LNCAP (cell line): ENCODE measurements around the gene DAZL.

ENCODE experiments used
- CTCF ChIP-seq: fragments of 450-650 bp; IDR thresholded peaks from 2 replicates; pipeline ENCODE4 v1.5.1; 2017; ENCODE audit warnings: mild to moderate bottlenecking

Gene DAZL

DNA sequence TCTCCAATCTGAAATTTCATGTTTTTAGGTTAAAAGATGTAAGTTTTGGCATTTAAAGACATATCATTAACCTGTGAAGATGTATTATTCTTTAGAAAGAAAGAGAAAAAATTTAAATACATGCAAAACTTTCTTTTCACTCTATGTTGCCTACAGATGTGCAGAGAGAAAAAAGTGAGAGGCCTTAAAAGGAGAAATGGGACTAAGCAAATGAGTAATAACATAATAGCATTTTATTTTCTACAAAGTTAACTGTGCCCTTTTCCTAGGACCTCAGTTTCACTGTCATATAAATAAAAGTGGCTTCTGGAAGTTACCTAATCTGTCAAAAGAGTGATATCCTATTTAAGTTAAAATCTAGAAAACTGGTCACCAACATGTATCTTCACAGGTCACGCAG is 16.1 kb downstream of the DAZL start:
- TF ChIP-seq CTCF: no peak

DNA sequence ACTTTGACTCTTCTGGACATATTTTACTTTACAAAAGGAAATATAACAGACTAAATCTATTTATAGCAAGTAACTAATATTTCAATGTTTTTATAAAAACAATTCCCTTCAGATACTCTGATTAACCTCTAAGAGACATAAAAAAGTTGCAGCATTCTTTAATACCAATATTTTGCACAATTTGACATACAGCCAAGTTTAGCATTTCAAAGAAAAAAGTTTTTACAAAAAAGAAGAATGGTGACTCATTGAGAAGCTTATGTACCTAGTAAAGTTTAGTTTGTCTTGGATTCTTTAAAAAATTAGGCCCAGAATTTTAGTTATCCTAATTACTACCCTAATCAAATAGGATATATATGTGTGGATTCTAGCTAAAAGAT is 17.6 kb downstream of the DAZL start:
- TF ChIP-seq CTCF: no peak

- no peak for TF ChIP-seq CTCF
Measured at GRCh38 chr3:16587047-16587680, 18.1 kb downstream of the DAZL start.

- no peak for TF ChIP-seq CTCF
Measured at GRCh38 chr3:16584880-16585279, 20.3 kb downstream of the DAZL start.

DNA sequence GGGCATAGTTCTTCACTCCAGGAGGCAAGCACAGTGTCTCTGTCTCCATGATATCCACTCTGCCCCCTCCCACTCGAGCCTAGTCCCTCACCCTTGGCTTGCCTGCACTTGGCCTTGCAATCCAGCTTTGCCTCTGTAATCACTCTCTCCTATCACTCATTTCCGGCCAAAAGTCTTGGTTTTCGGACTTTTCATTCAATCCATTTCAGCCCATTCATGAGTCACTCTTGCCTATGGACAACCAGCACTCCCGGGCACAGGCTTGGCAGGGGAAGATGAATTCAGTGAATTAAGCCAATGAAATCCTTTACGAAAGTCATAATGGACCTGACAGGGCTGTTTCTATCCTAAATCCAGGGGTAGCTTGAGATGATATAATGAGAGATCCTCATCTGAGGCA is 21.7 kb downstream of the DAZL start:
- no peak for TF ChIP-seq CTCF

GRCh38 chr3:16570113-16570512 is 35.1 kb downstream of the DAZL start:
- TF ChIP-seq CTCF: no peak

DNA sequence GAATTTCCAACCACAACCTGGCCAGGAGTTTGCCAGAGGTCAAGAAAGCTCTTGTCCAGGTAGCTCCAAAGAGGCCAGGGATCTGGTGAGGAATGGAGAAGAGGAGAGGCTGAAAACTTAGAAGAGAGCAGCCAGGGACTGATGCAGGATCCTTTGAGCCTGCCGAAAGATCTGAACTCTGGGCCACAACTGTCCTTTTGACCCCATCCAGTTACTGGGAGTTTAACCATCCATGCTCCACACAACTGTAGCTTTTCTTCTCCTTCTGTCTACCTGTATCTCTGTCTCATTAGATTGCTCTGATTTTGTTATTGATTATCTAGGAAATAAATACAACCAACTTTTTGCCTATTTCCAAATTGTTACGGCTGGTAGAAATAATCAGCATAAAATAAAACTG is 36.7 kb downstream of the DAZL start:
- TF ChIP-seq CTCF: no peak

DNA sequence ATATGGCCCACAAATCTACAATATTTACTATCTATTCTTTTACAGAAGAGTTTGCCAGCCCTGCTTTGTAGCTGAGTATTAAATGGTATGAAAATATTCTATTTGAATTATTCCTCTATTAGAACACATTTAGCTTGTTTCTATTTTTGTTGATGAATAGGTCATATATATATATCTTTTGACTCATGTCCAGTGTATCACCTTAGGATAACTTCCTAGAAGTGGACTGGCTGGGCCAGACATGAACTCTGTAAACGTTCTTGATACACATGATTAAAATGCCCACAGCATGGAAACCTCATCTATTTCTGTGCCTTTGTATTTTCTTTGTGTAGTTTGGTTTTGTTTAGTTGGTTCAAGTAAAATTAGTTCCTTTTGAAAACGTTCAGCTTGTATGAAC is 37.1 kb downstream of the DAZL start:
- TF ChIP-seq CTCF: no peak
